ENCODE data around the gene ACTR1B. TPM values are rescaled to one million over a fixed set of nuclear protein-coding genes. Genes with fewer than 3 reads are reported as not detected.

The ACTR1B gene
- total RNA-seq, 1 experiment from 2014 or later = 58.2 TPM

DNA sequence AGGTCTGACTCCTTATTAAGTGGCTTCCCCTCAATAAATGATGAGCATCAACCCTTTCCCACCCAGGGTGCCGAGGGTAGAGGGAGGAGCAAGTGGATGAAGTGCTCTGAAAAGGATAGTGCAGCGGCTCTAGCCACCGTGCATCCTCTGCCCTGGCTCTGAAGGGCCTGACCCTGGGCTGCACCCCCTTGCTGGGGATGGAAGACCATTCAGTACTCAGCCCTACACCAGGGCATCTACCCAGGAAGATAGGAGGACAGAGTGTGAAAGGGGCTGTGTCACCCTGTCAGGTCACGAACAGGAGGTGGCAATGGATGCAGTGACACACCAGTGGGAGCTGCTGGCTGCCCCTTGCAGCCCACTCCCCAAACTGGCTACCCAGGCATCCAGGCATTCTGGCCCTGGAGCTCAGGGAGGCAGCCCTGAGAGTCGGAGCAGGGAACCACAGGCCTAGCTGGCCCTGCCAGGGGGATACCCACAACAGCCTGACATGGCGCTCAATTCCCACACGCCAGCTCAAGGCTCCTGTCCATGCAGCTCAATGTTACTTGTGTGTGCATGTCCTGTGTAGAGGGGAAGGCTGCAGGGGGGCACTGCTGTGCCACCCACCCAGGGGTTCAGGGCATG lies 7.6 kb downstream of the ACTR1B start:
- ChIA-PET CTCF (no interaction called here), POLR2A (interaction anchor here (1.3 kb wide), 1 partner anchor 10 kb away, joined by 3 read pairs; the partner anchor contains the start of gene COX5B)
- no peak for ATAC-seq
- no peaks in the 10 kb centered on the region for H3K27me3 Mint-ChIP-seq (ENCODE audit: low read depth)
- H3K4me3 Mint-ChIP-seq = no peak overlapping the region
- no peaks in the 10 kb centered on the region for H3K4me1 Mint-ChIP-seq
- H3K27ac Mint-ChIP-seq = no peak overlapping the region
- no peak for DNase-seq (ENCODE audit: low spot score)
- H3K9me3 Mint-ChIP-seq = peaks cover 22% of the 10 kb centered on the region
- TF ChIP-seq IRF1 (CRISPR knock-in tag; IDR thresholded peaks at IDR 0.05) (no peak), ZNF138 (CRISPR knock-in tag; conservative IDR thresholded peaks at IDR 0.05) (no peak), ZBTB43 (CRISPR knock-in tag; IDR thresholded peaks at IDR 0.05) (no peak)
- H3K36me3 Mint-ChIP-seq = peaks cover 49% of the 10 kb centered on the region

DNA sequence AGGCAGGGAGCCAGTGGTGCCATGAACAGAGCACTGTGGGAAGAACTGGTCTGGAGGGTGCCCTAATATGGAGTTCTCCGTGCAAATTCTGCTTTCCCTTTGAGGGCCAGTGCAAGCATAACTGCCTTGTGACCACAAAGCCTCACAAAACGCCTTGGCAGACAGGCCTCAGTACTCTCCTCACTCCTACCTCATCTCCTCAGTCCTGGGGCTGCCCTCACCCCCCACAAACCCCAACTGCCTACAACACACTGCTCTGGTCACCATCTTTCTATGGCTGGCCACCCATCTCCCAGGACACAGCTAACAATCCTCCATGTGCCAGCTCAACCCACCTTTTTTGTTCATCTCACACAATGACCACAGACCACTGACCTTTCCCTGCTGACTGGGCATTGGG lies 9.1 kb downstream of the ACTR1B start:
- ChIA-PET POLR2A (interaction anchor here (1.1 kb wide), 2 partner anchors 9 kb away, joined by 3 to 4 read pairs; partner anchors contain the start of gene COX5B), CTCF (interaction anchor here (2.4 kb wide), 1 partner anchor 10 kb away, joined by 6 read pairs; the partner anchor contains the start of gene ACTR1B)
- no peaks in the 10 kb centered on the region for H3K4me1 Mint-ChIP-seq
- H3K36me3 Mint-ChIP-seq = peaks cover 50% of the 10 kb centered on the region
- H3K27ac Mint-ChIP-seq = no peak overlapping the region
- H3K4me3 Mint-ChIP-seq = no peak overlapping the region
- DNase-seq (ENCODE audit: low spot score) (no peak), ATAC-seq (no peak)
- no peak for TF ChIP-seq MXD4 (CRISPR knock-in tag; IDR thresholded peaks at IDR 0.05; ENCODE audit: borderline replicate concordance)
- TF ChIP-seq ATF6 (CRISPR knock-in tag; IDR thresholded peaks at IDR 0.05) = no peak
- no peak for TF ChIP-seq E2F4 (CRISPR knock-in tag; IDR thresholded peaks at IDR 0.05; ENCODE audit: borderline replicate concordance, low read depth)
- no peaks in the 10 kb centered on the region for H3K27me3 Mint-ChIP-seq (ENCODE audit: low read depth)
- peaks cover 22% of the 10 kb centered on the region for H3K9me3 Mint-ChIP-seq

DNA sequence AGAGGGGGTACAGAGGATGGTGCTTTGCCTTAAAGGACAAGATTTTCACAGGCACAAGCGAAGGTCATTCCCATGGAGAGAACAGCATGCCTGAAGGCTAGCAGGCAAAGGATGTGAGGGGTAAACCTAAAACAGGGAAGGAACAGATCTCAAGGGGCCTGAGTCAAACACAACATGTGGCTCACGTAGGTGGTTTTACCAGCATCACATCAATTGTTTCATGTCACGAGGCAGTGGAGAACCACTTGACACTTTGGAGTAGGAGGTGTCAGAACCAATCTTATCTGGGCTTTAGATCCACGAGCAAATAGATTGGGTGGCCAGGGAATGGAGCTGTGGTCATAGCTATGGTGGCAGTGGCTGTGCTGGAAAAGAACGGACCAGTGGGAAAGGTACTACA lies 9.5 kb downstream of the ACTR1B start:
- H3K9me3 Mint-ChIP-seq = peaks cover 22% of the 10 kb centered on the region
- H3K36me3 Mint-ChIP-seq = peaks cover 55% of the 10 kb centered on the region
- POLR2A ChIA-PET = interaction anchor here (1.1 kb wide), 1 partner anchor 8 kb away, joined by 3 read pairs; the partner anchor contains the start of gene COX5B
- H3K4me3 Mint-ChIP-seq = no peak overlapping the region
- CTCF ChIA-PET = interaction anchor here (0.6 to 2.4 kb wide), 2 partner anchors 10 to 381 kb away, joined by 3 to 6 read pairs; partner anchors contain the start of gene ACTR1B
- H3K27ac Mint-ChIP-seq = no peak overlapping the region
- H3K4me1 Mint-ChIP-seq = no peaks in the 10 kb centered on the region
- DNase-seq (ENCODE audit: low spot score) (no peak), ATAC-seq (no peak)
- TF ChIP-seq JAZF1 (CRISPR knock-in tag; IDR thresholded peaks at IDR 0.05) = no peak
- no peak for TF ChIP-seq NFATC4 (CRISPR knock-in tag; IDR thresholded peaks at IDR 0.05)
- H3K27me3 Mint-ChIP-seq (ENCODE audit: low read depth) = no peaks in the 10 kb centered on the region

- Mint-ChIP-seq H3K27me3 (ENCODE audit: low read depth) (no peaks in the 10 kb centered on the region), H3K27ac (no peak overlapping the region), H3K4me1 (no peaks in the 10 kb centered on the region), H3K4me3 (no peak overlapping the region), H3K36me3 (peaks cover 60% of the 10 kb centered on the region), H3K9me3 (peaks cover 22% of the 10 kb centered on the region)
- ATAC-seq (no peak), DNase-seq (ENCODE audit: low spot score) (no peak)
- ChIA-PET POLR2A (interaction anchor here (1.1 kb wide), 1 partner anchor 8 kb away, joined by 3 read pairs; the partner anchor contains the start of gene COX5B), CTCF (interaction anchor here (0.6 to 2.4 kb wide), 3 partner anchors 10 to 381 kb away, joined by 3 to 6 read pairs (median 3); partner anchors contain the start of gene ACTR1B)
- no peak for TF ChIP-seq MXD4 (CRISPR knock-in tag; IDR thresholded peaks at IDR 0.05; ENCODE audit: borderline replicate concordance)
These were observed 10.0 kb downstream of the ACTR1B start for GRCh38 chr2:97653874-97654273.

DNA sequence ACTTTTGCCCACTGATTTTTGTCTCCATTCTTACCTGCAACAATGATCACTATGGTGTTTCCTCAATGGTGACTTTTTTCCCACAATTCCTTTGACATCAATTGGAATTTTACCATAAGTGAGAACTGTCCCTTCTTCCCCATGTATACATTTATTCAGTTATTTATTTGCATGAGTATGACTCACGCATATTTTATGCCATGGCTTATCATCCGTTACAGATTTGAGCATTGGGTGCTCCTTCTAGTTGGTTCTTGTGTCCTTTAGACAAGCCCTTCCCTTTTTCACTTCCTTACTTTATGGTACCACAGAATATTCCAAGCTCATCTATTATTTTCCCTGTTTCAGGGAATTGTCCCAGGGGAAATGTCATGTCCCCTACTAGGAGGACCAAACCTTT lies 10.4 kb downstream of the ACTR1B start:
- no peaks in the 10 kb centered on the region for H3K4me1 Mint-ChIP-seq
- H3K4me3 Mint-ChIP-seq = no peak overlapping the region
- H3K9me3 Mint-ChIP-seq = peaks cover 22% of the 10 kb centered on the region
- no peak for DNase-seq (ENCODE audit: low spot score)
- H3K27me3 Mint-ChIP-seq (ENCODE audit: low read depth) = no peaks in the 10 kb centered on the region
- no peak for ATAC-seq
- POLR2A ChIA-PET = interaction anchor here (1.1 kb wide), 1 partner anchor 8 kb away, joined by 3 read pairs; the partner anchor contains the start of gene COX5B
- CTCF ChIA-PET = interaction anchor here (0.6 to 2.4 kb wide), 3 partner anchors 11 to 382 kb away, joined by 3 to 6 read pairs (median 3); partner anchors contain the start of gene ACTR1B
- H3K27ac Mint-ChIP-seq = no peak overlapping the region
- H3K36me3 Mint-ChIP-seq = peaks cover 60% of the 10 kb centered on the region
- TF ChIP-seq, protein P1, sequence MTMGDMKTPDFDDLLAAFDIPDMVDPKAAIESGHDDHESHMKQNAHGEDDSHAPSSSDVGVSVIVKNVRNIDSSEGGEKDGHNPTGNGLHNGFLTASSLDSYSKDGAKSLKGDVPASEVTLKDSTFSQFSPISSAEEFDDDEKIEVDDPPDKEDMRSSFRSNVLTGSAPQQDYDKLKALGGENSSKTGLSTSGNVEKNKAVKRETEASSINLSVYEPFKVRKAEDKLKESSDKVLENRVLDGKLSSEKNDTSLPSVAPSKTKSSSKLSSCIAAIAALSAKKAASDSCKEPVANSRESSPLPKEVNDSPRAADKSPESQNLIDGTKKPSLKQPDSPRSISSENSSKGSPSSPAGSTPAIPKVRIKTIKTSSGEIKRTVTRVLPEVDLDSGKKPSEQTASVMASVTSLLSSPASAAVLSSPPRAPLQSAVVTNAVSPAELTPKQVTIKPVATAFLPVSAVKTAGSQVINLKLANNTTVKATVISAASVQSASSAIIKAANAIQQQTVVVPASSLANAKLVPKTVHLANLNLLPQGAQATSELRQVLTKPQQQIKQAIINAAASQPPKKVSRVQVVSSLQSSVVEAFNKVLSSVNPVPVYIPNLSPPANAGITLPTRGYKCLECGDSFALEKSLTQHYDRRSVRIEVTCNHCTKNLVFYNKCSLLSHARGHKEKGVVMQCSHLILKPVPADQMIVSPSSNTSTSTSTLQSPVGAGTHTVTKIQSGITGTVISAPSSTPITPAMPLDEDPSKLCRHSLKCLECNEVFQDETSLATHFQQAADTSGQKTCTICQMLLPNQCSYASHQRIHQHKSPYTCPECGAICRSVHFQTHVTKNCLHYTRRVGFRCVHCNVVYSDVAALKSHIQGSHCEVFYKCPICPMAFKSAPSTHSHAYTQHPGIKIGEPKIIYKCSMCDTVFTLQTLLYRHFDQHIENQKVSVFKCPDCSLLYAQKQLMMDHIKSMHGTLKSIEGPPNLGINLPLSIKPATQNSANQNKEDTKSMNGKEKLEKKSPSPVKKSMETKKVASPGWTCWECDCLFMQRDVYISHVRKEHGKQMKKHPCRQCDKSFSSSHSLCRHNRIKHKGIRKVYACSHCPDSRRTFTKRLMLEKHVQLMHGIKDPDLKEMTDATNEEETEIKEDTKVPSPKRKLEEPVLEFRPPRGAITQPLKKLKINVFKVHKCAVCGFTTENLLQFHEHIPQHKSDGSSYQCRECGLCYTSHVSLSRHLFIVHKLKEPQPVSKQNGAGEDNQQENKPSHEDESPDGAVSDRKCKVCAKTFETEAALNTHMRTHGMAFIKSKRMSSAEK (CRISPR knock-in tag; IDR thresholded peaks at IDR 0.05; ENCODE audit: borderline replicate concordance) = no peak
- no peak for TF ChIP-seq ZNF232 (CRISPR knock-in tag; IDR thresholded peaks at IDR 0.05)
- TF ChIP-seq, protein P2, sequence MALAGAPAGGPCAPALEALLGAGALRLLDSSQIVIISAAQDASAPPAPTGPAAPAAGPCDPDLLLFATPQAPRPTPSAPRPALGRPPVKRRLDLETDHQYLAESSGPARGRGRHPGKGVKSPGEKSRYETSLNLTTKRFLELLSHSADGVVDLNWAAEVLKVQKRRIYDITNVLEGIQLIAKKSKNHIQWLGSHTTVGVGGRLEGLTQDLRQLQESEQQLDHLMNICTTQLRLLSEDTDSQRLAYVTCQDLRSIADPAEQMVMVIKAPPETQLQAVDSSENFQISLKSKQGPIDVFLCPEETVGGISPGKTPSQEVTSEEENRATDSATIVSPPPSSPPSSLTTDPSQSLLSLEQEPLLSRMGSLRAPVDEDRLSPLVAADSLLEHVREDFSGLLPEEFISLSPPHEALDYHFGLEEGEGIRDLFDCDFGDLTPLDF (CRISPR knock-in tag; IDR thresholded peaks at IDR 0.05) = no peak
- TF ChIP-seq NR3C1 (CRISPR knock-in tag; conservative IDR thresholded peaks at IDR 0.05; ENCODE audit: low read depth) = no peak

Measured in WTC11 (cell line).